Glomerular visceral epithelial cell (primary cell): ENCODE results near the gene TCIRG1.
"Not testable (repeated sequence)": the region's sequence is repeated elsewhere in the genome, so short reads cannot be mapped to it uniquely, and the experiment has no call there.

Experiments used
- DNase-seq: peaks from one replicate; pipeline ENCODE4 v3.0.0-alpha.2; 2016; ENCODE audit errors: extremely low spot score

Gene TCIRG1

DNA sequence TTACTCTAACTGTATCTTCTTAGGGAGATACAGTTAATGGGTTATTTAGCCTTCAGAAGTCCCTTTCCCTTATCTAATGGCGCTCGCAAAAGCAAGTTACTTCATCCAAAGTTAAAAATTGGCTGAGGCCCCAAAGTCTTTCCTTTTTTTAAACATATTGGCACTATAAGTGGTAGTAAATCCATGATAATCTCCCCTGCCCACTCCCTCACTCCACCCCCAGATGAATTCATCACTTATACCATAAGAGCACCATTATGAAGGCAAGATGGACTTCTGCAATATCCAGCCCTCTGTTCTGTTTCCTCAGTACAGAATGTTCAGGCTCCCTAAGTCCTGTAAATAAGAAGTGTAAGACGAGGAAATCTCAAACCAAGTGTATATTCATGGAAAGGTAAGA lies 44.7 kb downstream of the TCIRG1 start:
- no peak for DNase-seq

DNA sequence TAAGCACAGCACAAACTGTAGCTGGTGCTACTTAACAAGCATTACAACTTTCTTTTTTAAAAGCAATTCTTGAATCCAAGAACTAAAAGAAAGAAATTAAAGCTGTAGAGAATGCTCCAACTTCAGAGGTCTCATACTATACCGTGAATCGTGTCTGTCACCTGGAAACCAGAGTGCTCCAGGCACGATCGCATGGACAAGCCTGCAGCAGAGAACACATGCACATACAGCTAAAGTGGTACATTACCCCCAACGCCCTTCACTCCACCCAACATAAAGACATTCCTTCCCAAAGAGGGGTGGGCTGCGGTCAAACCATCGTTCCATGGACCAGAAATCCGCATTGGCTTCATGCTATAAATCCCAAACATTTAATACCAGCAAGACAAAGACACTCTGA lies 50.9 kb downstream of the TCIRG1 start:
- no peak for DNase-seq

DNA sequence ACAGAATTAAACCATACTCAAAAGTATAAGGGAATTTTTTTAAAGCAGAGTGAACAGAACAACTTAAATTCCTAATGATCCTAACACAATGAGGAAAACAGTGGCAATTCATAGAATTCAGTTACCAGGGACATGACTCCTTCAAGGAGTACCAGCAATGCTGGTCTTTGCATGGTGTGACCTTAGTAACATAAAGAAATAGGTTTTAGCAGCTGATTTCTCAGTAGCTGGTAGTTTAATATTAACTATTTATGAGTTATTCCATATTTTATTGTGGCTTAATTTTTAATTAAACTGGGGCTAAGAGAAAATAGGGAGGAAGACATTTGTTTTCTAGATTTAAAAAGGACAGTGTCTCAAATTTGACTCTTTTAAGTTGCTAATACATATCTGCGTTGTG lies 51.5 kb downstream of the TCIRG1 start:
- no peak for DNase-seq

DNA sequence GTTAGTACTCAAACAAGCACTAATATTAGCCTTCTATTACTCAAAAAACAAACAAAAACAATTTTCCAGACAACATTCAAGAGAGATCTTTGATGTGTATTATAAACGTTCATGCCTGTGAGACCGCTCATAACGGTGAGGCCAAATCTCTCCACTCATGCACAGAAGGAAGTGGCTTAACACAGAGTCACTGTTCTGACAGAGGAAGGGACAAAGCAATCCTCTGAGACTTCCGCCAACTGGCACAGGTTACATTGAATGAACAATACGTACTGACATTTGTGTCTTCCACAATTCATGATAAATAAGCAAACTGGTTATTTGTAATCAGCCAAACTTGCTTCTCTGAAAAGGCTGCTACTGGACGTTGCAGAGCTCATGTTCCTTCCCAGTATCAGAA lies 51.9 kb downstream of the TCIRG1 start:
- DNase-seq, result no peak

DNA sequence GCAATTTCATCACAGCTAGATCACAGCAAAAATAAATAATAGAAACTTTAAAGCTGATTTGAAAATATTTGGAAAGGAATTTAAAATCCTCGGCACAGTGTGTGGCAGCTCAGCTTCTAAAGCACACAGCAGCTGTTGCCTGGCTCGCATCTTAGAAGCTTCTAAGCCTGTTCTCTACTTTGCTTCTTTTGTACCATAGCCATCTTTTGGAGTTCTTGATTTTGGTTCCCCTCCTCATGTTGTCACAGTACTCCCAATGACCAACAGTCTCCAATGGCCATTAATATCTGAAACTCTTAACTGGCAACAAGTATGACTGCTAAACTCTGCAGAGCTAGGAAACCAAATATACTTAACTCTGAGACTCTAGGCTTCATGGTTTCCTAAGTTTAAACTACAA lies 53.6 kb downstream of the TCIRG1 start:
- no peak for DNase-seq

DNA sequence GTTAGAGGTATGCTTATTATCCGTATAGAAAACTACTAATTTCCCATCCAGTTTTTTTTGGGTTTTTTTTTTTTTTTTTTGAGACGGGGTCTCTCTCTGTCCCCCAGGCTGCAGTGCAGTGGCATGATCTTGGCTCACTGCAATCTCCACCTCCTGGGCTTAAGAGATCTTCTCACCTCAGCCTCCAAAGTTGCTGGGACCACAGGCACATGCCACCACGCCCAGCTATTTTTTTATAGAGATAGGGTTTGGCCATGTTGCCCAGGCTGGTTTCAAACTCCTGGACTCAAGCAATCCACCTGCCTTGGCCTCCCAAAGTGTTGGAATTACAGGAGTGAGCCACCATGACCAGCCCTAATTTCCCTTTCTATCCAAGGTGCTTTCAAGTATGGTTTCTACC lies 54.1 kb downstream of the TCIRG1 start:
- DNase-seq, result not testable (repeated sequence)

DNA sequence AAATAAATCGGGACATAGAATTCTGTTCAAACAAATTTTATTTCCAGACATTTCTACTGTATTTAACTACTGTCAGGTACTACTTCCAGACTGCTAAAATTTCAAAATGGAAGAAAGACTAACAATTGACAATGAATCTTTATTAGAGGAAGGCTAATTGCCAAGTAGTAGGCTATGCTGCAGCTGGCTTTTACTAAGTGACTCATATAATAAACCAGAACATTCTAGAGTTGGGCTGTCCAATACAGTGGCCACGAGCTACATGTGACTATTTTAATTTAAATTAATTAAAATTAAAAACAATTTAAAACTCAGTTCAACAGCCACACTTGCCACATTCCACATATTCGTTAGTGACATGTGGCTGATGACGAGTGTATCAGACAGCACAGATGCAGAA lies 54.7 kb downstream of the TCIRG1 start:
- no peak for DNase-seq

DNA sequence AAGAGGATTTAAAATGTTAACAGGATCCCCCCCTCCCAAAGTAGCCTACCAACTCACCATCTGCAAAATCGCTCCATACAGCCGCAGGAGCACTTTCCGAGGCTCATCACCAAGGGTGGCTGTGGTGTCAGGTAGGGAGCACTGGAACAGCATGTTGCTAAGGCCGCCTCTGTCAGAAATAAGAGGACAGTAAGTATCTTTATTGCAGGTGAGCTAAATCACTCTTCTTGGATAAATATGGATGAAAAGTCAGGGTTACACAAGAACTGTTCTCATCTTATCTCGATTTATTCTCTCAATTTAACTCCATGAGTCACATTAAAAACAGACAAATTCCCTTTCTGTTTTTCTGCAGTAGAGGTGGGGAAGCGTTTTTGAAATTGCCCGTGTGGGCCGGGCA lies 58.1 kb downstream of the TCIRG1 start:
- DNase-seq, result no peak

DNA sequence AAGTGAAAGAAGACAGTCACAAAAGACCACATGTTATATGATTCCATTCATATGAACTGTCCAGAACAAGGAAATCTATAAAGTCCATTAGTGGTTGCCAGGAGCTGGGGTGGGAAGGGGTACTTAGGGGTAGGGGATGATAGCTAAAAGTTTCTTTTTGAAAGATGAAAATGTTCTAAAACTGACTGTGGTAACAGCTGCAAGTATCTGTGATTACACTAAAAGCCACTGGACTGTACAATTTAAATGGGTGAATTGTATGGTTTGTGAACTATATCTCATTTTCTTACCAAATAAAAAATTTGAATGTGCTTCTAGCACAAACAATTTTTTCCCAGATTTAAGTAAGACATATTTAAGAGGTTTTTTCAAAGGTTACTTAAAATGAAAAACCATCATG lies 60.2 kb downstream of the TCIRG1 start:
- no peak for DNase-seq

DNA sequence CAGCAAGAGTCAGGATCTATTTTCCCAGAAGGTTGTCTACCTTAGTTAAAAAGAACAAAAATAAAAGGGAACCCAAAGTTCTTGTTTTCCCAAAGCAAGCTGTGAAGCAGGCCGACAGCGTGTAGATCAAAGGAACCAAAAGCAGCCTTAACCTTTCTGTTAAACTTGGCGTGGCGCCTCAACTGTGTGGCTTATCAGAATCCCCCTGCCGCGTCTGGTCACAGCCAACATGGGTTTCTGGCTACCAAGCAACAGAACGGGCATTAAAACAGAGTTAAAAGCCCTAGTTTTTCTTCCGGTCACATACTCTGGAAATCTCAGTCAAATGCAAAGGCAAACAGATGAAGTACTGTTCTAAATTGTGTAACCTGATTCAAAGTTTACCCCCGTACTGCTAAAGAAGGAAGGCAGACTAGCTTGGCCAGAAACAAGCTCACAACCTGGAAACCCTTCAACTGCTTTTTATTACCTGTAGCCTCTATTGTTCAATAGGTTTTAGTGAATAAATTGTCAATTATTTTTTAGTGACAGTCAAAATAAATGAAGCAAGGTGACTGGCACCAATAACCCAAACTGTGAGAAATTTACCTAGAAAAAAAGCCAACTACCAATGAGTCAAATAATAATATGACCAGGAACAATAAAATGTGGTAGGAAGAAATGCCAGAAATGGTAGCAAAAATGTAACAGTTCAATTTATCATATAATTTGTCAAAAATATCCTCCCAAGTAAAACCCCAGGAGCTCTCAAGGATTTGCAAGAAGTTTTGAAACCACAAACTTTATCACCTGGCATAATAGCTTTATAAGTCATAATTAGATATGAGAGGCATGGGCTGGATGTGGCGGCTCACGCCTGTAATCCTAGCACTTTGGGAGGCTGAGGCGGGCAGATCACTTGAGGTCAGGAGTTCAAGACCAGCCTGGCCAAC lies 60.9 kb downstream of the TCIRG1 start:
- DNase-seq, result peak; percentile 15
